Transverse colon (tissue), 4 donors: Measurements from ENCODE around the gene POLE.

ENCODE experiments used
- CTCF ChIP-seq, 5 experiments: fragments of 200-600 bp in 3 of 5; fragments of 450-650 bp in 2 of 5; sonication (generic) in 3 of 5; IDR thresholded peaks; 1 replicate in 2 of 5; 2 replicates in 3 of 5; pipeline ENCODE4 v1.5.1; 2016 to 2017; ENCODE audit warnings: antibody characterized with exemption in 5 of 5, inconsistent platforms in 3 of 5, mild to moderate bottlenecking in 2 of 5, moderate library complexity in 1 of 5
- POLR2A ChIP-seq: fragments of 450-650 bp; IDR thresholded peaks from one replicate; pipeline ENCODE4 v1.6.1; 2016; ENCODE audit warnings: antibody characterized with exemption, mild to moderate bottlenecking, moderate library complexity
- POLR2AphosphoS5 ChIP-seq, 3 donors: sonication (generic); formaldehyde crosslinking; IDR thresholded peaks; one replicate each; pipeline ENCODE4 v1.6.1; 2016; ENCODE audit warnings: antibody characterized with exemption in 3 of 3

GRCh38 chr12:132647858-132648257 lies 39.3 kb downstream of the POLE start:
- no peak for TF ChIP-seq POLR2A
- TF ChIP-seq CTCF (IDR thresholded peaks at IDR 0.05), result no peak
- no peak for TF ChIP-seq POLR2AphosphoS5 (IDR thresholded peaks at IDR 0.05)
